ENCODE measurements around the gene INCA1.
A peak's percentile ranks its signal among the peaks of the same experiment; 100 is the strongest.

Gene INCA1

DNA sequence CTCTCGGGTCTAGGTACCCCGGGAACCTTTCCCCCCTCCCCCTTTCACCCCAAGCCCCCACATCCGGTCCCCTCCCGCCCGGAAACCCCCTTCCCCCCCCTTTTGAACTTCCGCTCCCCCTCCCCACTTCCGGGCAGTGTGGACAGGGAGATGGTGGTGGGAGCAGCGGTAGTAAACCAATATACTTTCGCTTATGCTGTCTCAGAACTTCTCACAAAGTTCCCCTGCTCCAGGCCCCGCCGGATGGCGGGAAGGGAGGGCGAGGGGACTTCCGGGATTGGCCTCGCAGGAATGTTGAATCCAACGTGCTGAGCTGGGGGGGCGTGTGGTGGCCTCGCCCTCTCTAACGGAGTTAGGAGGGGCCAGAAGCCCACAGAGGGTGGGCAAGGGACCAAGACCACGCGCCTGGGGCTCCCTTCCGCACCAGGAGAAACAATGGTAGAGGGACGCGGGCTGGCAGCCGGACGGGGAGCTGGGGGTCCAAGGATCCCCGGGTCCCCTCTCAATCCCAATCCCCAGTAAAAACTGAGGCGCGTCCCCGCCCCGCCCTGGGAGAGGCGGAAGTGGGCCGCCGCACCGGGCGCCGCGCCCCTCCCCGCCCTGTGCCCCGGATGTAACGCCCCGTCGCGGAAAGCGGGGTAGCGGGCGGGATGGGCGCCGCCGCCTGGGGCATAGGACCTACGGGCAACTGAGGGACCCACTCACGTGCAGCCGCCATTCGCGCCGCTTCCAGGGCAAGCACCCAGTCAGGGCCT is 49.7 kb downstream of the INCA1 start:
- DNase-seq: no peak

DNA sequence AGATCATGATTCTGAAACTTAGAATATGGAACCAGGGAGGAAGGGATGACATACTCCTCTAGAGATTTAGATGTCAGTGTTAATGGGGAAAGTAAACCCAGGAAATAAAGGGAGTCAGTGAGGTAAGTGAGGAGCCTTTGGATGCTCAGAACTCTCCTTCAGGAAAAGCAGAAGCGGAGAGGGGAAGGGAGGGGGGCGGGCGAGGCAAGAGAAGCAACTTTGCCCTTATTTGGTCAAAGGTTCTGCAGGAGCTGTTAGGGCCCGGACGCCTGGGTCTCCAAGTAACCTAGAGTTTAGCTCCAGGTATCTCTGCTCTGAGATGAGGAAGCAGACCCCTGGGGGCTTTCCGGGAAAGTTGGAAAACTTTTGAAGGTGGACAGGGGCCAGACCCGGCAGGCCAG is 50.3 kb downstream of the INCA1 start:
- no peak for DNase-seq

DNA sequence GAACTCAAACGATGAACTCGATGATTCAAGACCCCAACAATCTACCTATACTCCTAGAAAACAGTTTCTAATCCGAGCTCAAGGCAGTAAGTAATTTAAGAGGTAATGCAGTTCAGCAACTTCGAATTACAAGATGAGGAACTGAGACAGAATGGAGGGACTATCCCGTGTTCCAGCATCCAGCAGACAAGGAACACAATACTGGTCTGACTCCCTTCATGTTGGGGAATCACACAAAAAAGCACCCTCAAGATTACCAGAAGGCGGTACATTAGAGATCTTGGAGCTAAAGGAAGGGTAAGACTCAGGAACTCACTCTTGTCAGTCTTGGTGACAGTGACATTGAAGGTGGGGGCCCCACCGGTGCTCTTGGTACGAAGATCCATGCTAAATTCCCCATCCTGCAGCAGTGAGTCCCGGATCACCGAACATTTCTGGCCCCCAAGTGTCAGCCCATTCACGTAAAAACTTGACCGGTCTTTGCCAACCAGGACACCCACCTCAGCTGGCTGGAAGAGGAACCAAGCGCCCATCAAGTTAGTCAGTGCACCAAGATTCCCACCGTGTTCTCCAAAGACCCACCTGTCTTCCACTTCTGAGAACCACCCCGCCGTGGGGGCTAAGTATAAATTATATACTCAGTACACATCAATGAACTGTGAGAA is 50.9 kb downstream of the INCA1 start:
- DNase-seq: no peak

DNA sequence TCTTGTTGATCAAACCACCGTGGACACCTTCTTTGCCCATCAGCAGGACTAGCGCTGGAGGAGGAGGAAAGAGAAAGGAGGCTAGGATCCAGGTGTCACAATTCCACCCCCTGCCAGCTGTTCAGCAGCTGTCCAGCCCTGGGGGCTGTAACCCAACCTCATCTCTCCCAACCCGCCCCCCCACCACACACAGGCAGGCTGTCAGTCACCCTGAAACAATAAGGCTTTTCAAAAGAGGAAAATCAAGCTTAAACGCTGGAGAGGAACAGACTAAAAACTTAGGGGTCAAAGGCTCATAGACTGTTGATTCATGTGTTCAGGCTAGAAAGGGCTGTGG is 51.4 kb downstream of the INCA1 start:
- DNase-seq: no peak

DNA sequence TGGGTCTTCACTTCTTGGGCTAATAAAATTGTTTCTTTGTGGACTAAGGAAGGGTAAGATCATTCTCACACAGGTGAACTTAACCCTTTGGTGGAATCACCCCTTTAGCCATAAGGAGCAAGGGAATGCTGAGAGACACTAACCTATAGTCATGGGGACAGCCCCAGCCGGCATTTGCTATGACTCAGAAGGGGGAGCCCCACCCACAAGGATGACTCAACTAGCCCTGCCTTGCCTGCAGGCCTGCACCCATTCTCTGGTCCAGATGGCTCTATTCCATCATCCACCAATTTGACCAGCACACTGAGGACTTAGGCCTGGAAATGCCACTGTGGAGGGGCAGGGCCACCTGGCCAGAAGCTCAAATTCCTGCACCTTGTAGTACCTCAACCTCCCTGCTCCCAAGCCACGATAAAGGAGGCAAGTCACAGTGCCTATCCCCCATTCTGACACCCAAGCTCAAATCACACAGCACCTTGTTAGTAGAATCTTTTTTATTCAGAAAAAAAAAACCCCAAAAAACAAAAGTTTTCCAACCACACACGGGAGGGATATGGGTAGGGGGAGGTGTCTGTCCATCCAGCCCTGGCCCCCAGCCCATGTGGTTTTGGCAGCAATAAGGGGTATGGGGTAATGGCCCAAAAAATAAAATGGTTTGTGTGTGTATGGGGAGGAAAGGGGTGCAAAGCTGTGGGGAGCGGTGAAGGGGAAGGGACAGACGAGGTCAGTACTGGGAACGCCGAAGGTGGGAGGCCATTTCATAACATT is 52.0 kb downstream of the INCA1 start:
- DNase-seq: no peak

DNA sequence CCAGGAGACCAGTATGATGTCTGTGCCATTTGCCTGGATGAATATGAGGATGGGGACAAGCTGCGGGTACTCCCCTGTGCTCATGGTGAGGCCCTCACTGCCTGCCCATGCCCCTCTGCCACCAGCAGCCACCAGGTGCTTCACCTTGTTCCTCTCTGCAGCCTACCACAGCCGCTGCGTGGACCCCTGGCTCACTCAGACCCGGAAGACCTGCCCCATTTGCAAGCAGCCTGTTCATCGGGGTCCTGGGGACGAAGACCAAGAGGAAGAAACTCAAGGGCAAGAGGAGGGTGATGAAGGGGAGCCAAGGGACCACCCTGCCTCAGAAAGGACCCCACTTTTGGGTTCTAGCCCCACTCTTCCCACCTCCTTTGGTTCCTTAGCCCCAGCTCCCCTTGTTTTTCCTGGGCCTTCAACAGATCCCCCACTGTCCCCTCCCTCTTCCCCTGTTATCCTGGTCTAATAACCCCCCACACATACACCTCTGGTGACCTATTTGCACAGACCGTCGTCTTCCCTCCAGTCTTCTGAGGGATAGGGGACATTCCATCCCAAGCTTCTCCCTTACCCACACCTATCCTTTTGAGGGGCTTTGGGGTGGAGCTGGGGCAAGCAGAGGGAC is 52.7 kb downstream of the INCA1 start:
- DNase-seq: no peak

DNA sequence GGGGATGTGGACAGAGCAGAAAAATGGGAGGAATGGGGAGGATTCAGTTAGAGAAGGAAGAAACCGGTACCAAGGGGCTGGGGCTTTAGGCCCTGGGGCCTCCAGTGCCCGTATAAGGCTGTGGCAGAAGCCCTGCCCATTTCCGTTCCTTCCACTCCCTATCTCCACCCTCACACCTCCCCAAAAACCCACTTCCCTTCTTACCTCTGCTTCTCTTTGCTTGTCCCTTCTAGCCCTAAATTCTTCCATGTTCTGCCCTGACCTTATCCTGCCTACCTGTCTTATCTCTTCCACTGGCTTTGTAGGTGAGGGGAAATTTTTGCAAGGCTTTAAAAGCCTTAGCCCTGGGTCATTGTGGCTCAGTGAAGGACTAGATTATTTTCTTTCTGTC is 53.2 kb downstream of the INCA1 start:
- DNase-seq: no peak

DNA sequence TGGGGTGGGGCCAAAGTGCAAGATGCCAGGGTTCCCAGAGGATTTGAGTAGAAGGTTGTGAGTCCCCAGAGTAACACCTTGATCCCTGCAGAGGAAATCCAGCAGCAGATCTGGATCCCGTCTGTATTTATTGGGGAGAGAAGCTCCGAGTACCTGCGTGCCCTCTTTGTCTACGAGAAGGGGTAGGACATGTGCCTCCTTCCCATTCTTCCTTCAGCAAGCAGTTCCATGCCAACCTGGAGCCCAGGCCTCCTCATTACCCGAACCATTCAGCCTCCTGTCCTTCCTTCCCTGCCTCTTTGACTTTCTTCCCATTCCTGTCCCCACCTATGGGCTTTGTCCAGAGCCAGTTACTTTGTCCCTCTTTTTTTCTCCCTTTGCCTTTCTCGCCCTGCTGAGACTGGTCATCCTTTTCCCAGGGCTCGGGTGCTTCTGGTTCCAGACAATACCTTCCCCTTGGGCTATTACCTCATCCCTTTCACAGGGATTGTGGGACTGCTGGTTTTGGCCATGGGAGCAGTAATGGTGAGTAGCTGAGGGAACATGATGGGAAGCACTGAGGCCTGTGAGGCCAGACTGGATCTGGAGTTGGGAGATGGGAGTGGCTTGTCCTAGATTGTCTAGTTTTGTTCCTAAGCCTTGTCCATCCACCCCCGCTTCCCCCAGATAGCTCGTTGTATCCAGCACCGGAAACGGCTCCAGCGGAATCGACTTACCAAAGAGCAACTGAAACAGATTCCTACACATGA is 54.4 kb downstream of the INCA1 start:
- DNase-seq: no peak

DNA sequence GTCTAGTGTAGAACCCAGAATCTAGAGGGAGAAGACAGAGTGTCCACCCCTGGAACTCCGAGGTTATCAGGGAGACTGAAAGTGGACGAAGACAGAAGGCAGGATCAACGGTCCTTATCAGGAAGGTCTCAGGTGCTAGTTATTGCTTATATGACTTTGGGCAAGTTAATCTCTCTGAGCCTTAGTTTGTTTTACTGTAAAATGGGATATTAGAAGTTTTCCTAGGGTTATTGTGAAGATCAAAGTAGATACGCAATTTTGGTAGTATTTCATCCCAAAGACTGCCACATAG is 56.1 kb downstream of the INCA1 start:
- no peak for DNase-seq

DNA sequence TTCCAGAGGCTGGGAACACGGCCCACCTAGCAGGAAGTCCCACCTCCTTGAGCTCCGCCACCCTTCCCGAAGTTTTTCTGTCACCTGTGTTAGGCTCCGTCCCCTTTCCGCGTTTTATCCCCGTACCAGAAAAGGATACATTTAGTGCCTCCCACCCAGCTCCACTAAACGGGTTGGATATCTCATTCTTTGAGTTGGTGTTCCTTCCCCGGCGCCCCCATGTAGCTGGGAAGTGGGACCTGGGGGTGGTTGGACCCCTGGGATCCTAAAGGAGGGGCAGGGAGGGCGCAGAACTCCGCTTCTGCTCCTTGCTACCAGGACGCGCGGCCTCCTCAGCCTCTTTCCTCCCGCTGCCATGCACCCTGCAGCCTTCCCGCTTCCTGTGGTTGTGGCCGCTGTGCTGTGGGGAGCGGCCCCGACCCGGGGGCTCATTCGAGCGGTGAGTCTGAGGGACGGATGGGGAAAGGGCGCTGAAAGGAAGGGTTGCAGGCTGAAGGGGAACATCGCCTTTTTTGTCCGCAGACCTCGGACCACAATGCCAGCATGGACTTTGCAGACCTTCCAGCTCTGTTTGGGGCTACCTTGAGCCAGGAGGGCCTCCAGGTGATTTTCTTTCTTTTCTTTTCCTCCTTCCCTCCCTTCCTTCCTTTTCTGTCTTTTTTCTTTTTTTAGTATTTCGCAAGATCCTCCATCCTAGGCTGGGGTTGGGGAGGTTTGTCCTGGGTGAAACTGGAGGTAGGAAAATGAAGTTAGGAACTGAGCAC is 56.6 kb downstream of the INCA1 start:
- DNase-seq: no peak

DNA sequence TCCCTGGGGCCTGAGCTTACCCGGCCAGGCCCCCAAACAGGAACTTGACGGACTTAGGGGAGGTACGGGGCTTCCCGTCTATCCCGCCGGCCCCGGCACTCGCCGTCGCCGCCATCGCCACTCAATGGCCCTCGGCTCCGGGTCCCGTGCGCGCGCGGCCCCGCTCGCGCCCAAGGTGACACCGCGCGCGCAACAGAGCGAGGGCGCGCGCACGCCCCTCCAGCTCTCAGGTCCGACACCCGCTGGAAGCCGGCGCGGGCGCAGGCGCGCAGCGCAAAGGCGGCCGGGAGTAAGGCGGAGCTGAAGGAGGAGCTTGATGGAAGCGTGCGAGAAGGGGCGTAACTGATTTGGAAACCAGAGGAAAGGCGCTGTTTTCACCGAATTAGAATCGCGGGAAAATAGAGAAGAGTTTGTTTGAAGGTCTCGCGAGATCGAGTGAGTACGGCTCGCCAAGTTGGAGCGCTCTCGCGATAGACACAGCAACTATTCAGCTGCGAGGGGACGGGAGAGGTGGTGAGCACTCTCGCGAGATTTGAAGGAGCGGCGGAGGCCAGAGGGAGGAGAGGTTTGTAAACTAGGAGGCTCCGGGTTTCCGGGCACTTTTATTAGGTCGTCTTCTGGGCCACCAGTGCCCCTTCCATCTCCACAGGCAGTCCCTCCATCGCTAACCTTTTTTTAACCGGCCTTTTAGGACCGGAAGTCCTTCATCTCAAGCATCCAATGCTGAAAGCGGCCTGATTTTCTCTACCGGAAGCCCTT is 57.3 kb downstream of the INCA1 start, which contains the start of the genes RNF167 and SLC25A11:
TSS of gene RNF167 (plus strand) at position 473 of the 759 bp plus-strand sequence. CDS start 642 bp downstream, outside the sequence.
TSS of gene SLC25A11 (minus strand) at position 251 of the 759 bp plus-strand sequence. CDS start at position 115, 136 bp downstream.
- DNase-seq: peak; percentile 97

DNA sequence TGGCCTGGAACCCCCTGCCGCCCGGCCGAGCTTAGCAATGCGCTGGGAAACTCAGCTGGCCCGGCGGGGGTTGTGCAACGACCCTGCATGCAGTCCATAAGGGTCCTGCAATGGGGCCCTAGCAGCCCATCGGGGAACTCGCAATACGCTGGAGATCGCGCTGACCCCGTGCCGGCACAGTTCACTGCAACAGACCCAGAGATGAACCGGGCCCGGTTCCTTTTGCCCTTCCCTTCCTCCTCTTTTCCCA is 57.9 kb downstream of the INCA1 start:
- no peak for DNase-seq

DNA sequence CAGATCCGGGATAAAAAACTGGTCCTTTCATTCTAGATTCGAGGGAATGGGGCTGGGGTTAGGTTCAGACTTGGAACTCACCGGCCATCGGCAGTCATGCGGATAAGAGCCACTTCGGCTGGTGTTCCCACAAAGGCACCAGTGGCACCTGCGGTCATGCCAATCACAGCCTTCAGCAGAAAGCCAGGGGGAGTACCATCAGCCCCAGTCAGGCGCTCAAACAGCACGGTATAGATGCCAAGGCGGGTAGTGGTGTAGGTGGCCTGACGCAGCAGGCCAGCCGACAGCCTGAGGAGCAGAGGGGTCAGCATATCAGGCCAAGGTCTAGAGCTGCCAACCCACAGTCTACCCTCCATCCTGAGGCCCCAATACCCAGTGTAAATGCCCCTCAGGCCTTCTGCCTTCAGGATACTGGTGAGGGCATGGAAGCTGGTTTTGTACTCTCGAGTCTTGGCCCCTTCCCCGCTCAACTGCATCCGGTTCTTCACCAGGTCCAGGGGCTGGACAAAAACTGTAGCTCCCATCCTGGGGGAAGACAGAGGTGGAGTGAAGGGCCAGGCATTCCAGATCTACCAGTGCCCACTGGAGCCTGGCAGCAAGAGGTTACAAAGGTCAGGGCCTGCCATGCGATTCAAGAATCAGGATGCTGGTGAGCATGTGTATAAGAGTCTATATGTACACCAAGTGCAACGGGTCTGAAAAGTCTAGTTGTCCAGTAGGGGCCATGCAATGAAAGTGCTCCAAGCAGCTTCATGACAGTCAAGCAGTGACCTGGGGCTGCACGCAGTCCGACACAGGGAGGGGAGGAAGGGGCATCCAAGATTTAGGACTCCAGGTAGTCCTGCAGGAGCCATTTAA is 58.4 kb downstream of the INCA1 start:
- DNase-seq: no peak
